Occipital lobe (tissue), 2 donors: ENCODE results near the gene PYGM. TPM values are rescaled to one million over a fixed set of nuclear protein-coding genes. Genes with fewer than 3 reads are reported as not detected.

Source experiments
- DNase-seq: peaks from one replicate; lab custom pipeline; 2025; lab: John Stamatoyannopoulos, UW
- total RNA-seq: library from RNA; depleted of rRNA; stranded (reverse); fragments of >200 nt; gene quantifications from one replicate; pipeline ENCODE4 v1.2.3, GENCODE V29; 2014

The PYGM gene
- total RNA-seq, 1 donor from 2014 or later: 1.2 TPM

- no peak for DNase-seq
These were observed 7.8 kb upstream of the PYGM start for GRCh38 chr11:64767344-64768299.

GRCh38 chr11:64766881-64767280 lies 7.1 kb upstream of the PYGM start:
- DNase-seq: no peak

- no peak for DNase-seq
These were observed 6.3 kb upstream of the PYGM start for GRCh38 chr11:64765851-64766665.

- DNase-seq: no peak
These were observed 5.6 kb upstream of the PYGM start for GRCh38 chr11:64765291-64765850.

- DNase-seq: no peak
These were observed 5.0 kb upstream of the PYGM start for GRCh38 chr11:64764753-64765152.

- DNase-seq: no peak
These were observed 4.4 kb upstream of the PYGM start for GRCh38 chr11:64764040-64764611.

- DNase-seq: no peak
These were observed 3.8 kb upstream of the PYGM start for GRCh38 chr11:64763526-64764039.

GRCh38 chr11:64762674-64763525 lies 3.1 kb upstream of the PYGM start:
- DNase-seq: no peak

GRCh38 chr11:64762277-64762673 lies 2.5 kb upstream of the PYGM start:
- DNase-seq: no peak

GRCh38 chr11:64760759-64761420 lies 1.1 kb upstream of the PYGM start:
- DNase-seq: no peak

GRCh38 chr11:64759131-64759721 lies 548 bp downstream of the PYGM start:
- DNase-seq: no peak

- DNase-seq: no peak
These were observed 1.3 kb downstream of the PYGM start for GRCh38 chr11:64758330-64759079.

- DNase-seq: no peak
These were observed 2.0 kb downstream of the PYGM start for GRCh38 chr11:64757549-64758329.

GRCh38 chr11:64755681-64756361 lies 4.0 kb downstream of the PYGM start:
- DNase-seq: no peak

GRCh38 chr11:64754919-64755662 lies 4.7 kb downstream of the PYGM start:
- DNase-seq: no peak

GRCh38 chr11:64754124-64754918 lies 5.5 kb downstream of the PYGM start:
- no peak for DNase-seq
